ENCODE data around the gene OR51A7.
"Not testable (repeated sequence)": the region's sequence is repeated elsewhere in the genome, so short reads cannot be mapped to it uniquely, and the experiment has no call there.

The OR51A7 gene

GRCh38 chr11:4903484-4903883 is at the start of gene OR51A7:
OR51A7 (plus strand) TSS chr11:4903783; CDS start chr11:4907370, 3,587 bp downstream.
- DNase-seq (ENCODE audit: low read depth) = no peak

DNA sequence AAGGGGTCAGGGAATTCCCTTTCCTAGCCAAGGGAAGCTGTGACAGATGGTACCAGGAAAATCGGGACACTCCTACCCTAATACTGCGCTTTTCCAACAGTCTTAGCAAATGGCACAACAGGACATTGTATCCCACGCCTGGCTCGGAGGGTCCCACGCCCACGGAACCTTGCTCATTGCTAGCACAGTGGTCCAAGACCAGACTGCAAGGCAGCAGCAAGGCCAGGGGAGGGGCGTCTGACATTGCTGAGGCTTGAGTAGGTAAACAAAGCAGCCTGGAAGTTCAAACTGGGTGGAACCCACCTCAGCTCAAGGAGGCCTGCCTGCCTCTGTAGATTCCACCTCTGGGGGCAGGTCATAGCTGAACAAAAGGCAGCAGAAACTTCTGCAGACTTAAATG is 49.3 kb upstream of the OR51A7 start:
- DNase-seq (ENCODE audit: low read depth) = not testable (repeated sequence)

DNA sequence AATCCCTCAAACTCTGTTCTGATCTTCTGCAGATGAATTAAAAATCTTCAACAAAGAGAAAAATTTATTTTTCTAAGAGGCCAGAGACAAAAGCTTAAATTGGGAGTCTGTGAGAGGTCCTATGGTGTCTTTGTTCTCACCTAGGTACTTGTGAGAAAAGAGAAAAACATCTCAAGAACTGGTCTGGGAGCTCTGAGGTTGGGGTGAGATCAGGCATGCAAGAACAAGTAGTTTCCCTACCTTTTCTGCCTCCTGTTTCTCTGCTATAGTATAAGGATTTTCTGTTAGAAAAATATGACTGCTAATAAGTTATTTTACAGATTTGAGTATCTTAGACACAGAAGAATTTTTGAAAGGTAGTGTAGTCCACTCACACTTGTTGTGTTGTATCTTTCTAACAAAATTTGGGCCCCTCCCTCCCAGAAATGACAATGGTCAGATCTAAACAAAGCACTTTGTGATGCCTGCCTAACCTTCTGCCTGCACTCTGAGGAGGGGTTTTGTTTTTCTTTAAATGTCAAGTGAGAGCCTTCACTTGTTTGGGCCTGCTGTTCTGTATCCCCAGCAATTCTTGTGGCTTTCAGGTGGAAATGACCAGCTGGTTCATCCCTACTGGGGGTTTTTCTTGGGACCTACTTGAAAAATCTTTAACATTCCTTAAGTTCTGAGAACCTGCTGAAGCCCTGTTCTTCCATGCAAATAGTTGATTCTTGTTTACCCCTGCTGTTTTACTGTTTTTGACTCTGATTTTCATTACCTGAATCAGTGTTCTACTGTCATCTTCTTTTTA is 40.9 kb upstream of the OR51A7 start:
- DNase-seq (ENCODE audit: low read depth) = no peak

DNA sequence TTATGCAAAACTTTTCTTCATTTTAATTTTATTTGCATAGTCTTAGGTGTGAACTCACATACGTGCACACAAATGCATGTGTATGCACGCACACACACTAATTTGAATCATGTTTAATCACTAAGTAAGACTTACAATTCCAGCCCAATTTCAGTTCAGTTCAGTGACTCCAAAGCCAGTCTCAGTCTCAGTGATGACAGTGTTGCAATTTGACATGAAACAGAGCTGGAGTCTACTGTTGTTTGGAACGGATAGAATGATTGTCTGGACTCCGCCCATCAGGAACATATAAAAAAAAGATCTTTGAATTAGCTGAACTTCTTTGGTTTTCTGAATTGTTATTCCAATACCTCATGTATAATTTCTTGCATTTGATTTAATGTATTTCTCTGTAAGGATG is 39.7 kb upstream of the OR51A7 start:
- no peak for DNase-seq (ENCODE audit: low read depth)

GRCh38 chr11:4865855-4866254 is 37.7 kb upstream of the OR51A7 start:
- no peak for DNase-seq (ENCODE audit: low read depth)

GRCh38 chr11:4881188-4881587 is 22.4 kb upstream of the OR51A7 start:
- DNase-seq (ENCODE audit: low read depth) = no peak

- no peak for DNase-seq (ENCODE audit: low read depth)
Measured at GRCh38 chr11:4881860-4882500, 21.6 kb upstream of the OR51A7 start, which contains the start of gene OR51T1. OR51T1 (plus strand) TSS chr11:4881900; CDS start chr11:4881900, 0 bp downstream.

GRCh38 chr11:4882543-4882942 is 21.0 kb upstream of the OR51A7 start:
- no peak for DNase-seq (ENCODE audit: low read depth)

GRCh38 chr11:4884361-4884760 is 19.2 kb upstream of the OR51A7 start:
- no peak for DNase-seq (ENCODE audit: low read depth)

DNA sequence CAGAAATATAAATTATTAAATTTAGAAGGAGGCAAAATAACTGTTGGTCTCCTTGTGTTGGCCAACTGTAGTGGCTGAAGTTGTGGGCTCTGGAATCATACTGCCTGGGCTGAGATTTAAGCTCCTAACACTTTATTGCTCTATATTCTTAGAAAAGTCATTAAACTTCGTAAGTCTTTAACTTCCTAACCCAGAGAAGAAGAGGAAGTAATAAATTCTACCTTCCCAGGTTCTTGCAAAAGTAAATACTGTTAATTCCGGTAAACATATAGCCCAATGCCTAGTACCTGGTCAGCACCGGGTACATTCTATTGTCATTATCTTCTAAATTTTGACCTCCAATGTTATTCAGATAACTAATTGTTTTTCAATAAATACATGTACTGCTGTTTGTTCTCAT is 17.4 kb upstream of the OR51A7 start:
- DNase-seq (ENCODE audit: low read depth) = no peak

- no peak for DNase-seq (ENCODE audit: low read depth)
Measured at GRCh38 chr11:4887591-4887990, 16.0 kb upstream of the OR51A7 start.

DNA sequence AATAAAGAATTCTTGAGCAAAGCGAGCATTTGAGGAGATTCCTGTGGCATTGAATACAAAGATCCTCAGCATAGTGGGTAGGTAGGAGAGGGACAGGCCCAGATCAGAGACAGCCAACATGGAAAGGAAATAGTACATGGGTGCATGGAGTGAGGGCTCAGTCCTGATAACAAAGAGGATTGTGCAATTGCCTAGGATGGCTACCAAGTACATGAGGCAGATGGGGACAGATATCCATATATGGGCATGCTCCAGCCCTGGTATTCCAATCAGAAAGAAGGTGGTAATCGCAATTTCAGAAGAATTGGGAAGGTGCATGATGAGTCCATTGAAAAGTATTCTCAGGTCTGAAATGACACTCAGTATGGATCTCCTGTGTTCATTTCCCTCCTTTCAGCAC is 13.3 kb upstream of the OR51A7 start:
- no peak for DNase-seq (ENCODE audit: low read depth)

DNA sequence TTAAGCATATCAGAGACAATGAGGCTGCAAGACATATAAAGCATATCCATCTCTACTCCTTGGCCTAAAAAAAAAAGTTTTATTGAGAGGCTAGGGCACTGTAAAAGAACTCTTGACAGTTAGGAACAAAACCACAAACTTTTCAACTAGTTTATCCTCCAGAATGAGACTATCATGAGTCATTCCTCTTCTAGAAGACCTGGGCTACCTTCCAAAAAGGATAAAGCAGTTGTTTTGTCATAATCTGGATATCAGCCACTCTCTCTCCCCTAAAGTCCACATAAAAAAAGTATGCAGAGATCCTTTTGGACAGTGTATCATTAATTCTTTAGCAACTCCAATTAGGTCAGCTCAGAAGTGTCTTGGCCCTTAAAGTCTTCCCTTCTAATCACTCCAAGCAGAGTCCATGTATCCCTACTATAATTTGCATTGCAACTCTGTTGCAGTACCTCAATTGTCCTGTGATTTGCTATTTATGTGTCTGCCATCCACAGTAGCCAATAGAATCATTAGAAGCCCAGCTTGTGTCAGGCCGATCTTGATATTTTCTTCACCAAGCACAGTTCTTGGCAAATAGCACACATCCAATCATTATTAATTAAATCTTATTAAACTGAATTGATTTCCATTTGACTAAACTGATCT is 11.5 kb upstream of the OR51A7 start:
- peak; percentile 86 for DNase-seq (ENCODE audit: low read depth)

GRCh38 chr11:4916581-4916980 is 13.0 kb downstream of the OR51A7 start:
- no peak for DNase-seq (ENCODE audit: low read depth)

DNA sequence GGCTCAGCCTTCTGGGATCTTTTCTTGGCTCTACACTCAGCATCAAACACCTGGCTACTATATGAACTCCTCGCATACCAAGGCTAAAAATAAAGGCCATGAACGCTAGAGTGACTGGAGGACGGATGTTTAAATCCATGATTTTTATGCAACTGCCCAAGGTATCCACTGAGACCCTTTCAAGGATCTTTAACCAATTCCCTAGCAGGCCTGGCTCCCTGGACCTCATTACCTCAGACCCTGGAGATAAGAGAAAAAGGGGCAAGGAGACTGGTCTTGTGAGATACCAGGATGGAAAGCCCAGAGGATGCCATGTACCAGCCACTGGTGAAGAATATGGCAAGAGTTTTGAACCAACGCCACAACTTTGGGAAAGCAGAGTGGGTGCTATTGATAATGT is 15.7 kb downstream of the OR51A7 start, which contains the start of gene OR51G2:
Gene OR51G2, minus strand, starts transcription at position 101 of the 400 bp plus-strand sequence. CDS start 3,687 bp downstream, outside the sequence.
- no peak for DNase-seq (ENCODE audit: low read depth)

GRCh38 chr11:4921796-4922195 is 18.2 kb downstream of the OR51A7 start:
- DNase-seq (ENCODE audit: low read depth) = no peak

GRCh38 chr11:4922304-4922703 is 18.7 kb downstream of the OR51A7 start:
- no peak for DNase-seq (ENCODE audit: low read depth)

DNA sequence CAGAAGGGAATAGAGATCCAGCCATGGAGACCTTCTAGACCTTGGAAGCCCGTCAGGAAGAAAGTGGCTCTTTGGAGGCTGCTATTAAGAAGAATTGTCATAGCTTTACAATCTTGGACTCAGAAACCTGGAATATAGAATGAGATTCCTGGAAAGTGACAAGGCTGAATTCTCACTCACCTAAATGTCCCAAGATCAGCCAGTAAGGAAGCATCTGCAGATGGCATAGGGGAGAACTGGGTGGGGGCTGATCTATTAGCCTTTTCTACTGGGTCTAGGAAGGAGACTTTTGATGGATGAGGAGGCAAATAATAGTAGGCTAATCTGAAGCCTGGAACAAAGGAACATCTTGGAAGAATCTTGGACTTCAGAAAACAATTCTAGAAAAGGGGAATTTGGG is 20.7 kb downstream of the OR51A7 start, which contains the start of gene OR51G1:
Gene OR51G1, minus strand, starts transcription at position 101 of the 400 bp plus-strand sequence. Its CDS starts 0 bp downstream, at position 101.
- no peak for DNase-seq (ENCODE audit: low read depth)

- peak; percentile 4 for DNase-seq (ENCODE audit: low read depth)
Measured at GRCh38 chr11:4926608-4927007, 23.0 kb downstream of the OR51A7 start.

DNA sequence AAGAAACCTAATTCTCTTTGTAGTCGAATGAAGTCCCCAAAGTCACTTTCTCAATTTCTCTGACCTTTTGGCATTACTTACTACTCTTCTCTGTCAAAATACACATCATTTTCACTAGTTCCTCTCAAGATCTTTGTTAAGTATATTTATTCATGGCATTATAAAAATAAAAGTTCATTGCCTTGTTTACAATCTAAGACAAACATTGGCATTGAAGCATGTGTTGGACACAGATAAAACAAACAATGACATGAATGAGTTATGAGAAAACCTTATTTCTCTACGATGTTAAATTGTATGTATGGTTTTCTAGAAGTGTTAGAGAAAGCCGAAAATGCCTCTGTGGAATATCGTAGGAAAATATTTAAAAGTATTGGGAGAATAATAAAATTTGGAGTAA is 29.2 kb downstream of the OR51A7 start:
- DNase-seq (ENCODE audit: low read depth) = no peak

GRCh38 chr11:4936745-4937144 is 33.2 kb downstream of the OR51A7 start:
- no peak for DNase-seq (ENCODE audit: low read depth)

DNA sequence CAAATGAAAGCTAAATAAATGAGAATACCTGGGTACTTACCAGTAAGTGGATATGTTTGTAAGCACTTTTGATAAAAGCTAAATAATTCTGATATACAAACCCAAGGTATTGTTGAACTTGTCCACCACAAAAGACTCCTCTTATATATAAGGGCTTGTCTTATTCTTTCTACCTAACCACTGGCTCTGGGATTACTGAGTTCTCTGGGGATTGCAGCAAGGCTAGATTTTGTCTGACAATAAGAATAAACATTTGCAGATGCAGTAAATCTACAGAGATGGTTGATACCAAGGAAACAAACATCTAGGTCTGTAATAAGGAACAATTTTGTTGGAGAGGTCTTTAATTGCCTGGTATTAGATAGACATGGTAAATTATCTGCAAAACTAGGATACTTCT is 43.9 kb downstream of the OR51A7 start, which contains the start of gene OR51A4:
Gene OR51A4, minus strand, starts transcription at position 101 of the 400 bp plus-strand sequence. CDS start 505 bp downstream, outside the sequence.
- no peak for DNase-seq (ENCODE audit: low read depth)

DNA sequence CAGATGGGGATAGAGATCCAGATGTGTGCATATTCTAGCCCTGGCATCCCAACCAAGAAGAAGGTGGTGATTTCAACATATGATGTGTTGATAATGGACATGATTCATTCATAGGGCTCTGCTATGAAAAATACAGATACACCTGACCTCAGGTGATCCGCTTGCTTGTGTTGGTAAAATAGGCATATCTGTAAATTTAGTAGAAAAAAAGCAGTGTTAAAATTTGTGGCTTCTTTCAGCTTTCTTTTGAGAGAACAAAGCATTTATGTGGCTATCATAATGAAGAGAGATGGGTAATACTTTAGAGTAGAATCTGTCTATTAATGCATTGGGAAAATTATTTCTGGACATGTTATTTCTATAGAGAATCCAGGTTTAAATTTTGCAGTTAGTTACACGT is 52.0 kb downstream of the OR51A7 start, which contains the start of gene OR51A2:
Gene OR51A2, minus strand, starts transcription at position 101 of the 400 bp plus-strand sequence. Its CDS starts 0 bp downstream, at position 101.
- DNase-seq (ENCODE audit: low read depth) = not testable (repeated sequence)

Data from HS-5 (cell line).